Adrenal gland (tissue), 5 donors: ENCODE results near the gene HVCN1.

ENCODE experiments used
- POLR2A ChIP-seq, 2 donors: fragments of 450-650 bp; IDR thresholded peaks; one replicate each; pipeline ENCODE4 v1.6.1; 2017; ENCODE audit warnings: antibody characterized with exemption in 2 of 2, mild to moderate bottlenecking in 2 of 2, moderate library complexity in 1 of 2
- TF ChIP-seq, protein P1 (sequence below), 6 experiments: fragments of 450-650 bp in 4 of 6; fragments of 200-600 bp in 2 of 6; sonication (generic) in 1 of 6; IDR thresholded peaks; 1 replicate in 5 of 6; 2 replicates in 1 of 6; pipeline versions ENCODE4 v1.5.1 to v1.8.0; 2016 to 2021; ENCODE audit warnings: antibody characterized with exemption in 6 of 6, mild to moderate bottlenecking in 2 of 6, moderate library complexity in 1 of 6
- donor health status: DM: no; HTN: no; CAD: no.

DNA sequence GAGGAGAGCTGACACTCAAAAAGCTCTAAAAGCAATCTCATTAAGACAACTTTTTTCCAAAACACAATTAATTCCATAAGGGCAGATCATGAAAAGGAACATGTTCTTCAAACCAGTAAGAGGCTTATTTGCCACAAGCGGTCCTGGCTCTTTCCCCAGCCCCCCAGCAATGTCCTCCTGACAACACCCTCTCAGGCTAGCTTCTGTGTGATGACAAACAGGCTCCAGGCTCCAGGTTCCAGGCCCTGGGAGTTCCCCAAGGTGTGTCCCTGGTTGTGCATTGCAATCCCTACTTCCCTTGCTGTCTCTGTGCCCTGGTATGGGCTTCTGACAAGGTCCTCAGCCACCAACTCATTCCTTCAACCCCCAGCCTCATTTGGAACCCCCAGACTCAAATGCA lies 8.9 kb downstream of the HVCN1 start:
- TF ChIP-seq, protein P1, sequence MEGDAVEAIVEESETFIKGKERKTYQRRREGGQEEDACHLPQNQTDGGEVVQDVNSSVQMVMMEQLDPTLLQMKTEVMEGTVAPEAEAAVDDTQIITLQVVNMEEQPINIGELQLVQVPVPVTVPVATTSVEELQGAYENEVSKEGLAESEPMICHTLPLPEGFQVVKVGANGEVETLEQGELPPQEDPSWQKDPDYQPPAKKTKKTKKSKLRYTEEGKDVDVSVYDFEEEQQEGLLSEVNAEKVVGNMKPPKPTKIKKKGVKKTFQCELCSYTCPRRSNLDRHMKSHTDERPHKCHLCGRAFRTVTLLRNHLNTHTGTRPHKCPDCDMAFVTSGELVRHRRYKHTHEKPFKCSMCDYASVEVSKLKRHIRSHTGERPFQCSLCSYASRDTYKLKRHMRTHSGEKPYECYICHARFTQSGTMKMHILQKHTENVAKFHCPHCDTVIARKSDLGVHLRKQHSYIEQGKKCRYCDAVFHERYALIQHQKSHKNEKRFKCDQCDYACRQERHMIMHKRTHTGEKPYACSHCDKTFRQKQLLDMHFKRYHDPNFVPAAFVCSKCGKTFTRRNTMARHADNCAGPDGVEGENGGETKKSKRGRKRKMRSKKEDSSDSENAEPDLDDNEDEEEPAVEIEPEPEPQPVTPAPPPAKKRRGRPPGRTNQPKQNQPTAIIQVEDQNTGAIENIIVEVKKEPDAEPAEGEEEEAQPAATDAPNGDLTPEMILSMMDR (IDR thresholded peaks at IDR 0.05): no peak
- no peak for TF ChIP-seq POLR2A (IDR thresholded peaks at IDR 0.05)
